ENCODE data around the gene CZIB. TPM values are rescaled to one million over a fixed set of nuclear protein-coding genes. Genes with fewer than 3 reads are reported as not detected.

Gene CZIB
- polyA plus RNA-seq, 1 experiment, result 75.8 TPM

- peak; percentile 25; the same call in 1 of the 2 replicates for TF ChIP-seq CTCF (IDR thresholded peaks at IDR 0.05; ENCODE audit: insufficient read depth, low read depth, low read length)
- peak within 1 kb of the TSS; percentile 78 for H3K4me3 ChIP-seq (ENCODE audit: low read depth, low read length)
- no peaks in the 10 kb centered on the region for H3K36me3 ChIP-seq (ENCODE audit: control insufficient read depth, insufficient read depth, low read length)
- POLR2A ChIA-PET, result interaction anchor here (0.5 kb wide), 1 partner anchor 288 kb away, joined by 6 read pairs; no protein-coding TSS in a partner anchor
- DNase-seq (ENCODE audit: low read depth), result peak; percentile 65
- no peaks in the 10 kb centered on the region for H3K27me3 ChIP-seq (ENCODE audit: control insufficient read depth, insufficient read depth, low read length)
- CTCF ChIA-PET, result interaction anchor here (1.0 to 1.4 kb wide), 3 partner anchors 11 to 197 kb away, joined by 3 to 8 read pairs (median 3); no protein-coding TSS in a partner anchor
These were observed 23.7 kb downstream of the CZIB start, which contains the start of gene CPT2 for GRCh38 chr1:53196485-53197290. TSS of gene CPT2 (plus strand) at chr1:53196824. CDS start at chr1:53196944, 120 bp downstream.

- peak overlapping the region; percentile 78 for H3K4me3 ChIP-seq (ENCODE audit: low read depth, low read length)
- no peak for TF ChIP-seq CTCF (IDR thresholded peaks at IDR 0.05; ENCODE audit: insufficient read depth, low read depth, low read length)
- H3K27me3 ChIP-seq (ENCODE audit: control insufficient read depth, insufficient read depth, low read length), result no peaks in the 10 kb centered on the region
- no peak for DNase-seq (ENCODE audit: low read depth)
- CTCF ChIA-PET, result interaction anchor here (1.0 to 1.4 kb wide), 4 partner anchors 10 to 291 kb away, joined by 3 to 8 read pairs (median 4); no protein-coding TSS in a partner anchor
- H3K36me3 ChIP-seq (ENCODE audit: control insufficient read depth, insufficient read depth, low read length), result no peaks in the 10 kb centered on the region
- POLR2A ChIA-PET, result interaction anchor here (0.5 kb wide), 1 partner anchor 287 kb away, joined by 6 read pairs; no protein-coding TSS in a partner anchor
These were observed 24.4 kb downstream of the CZIB start for GRCh38 chr1:53196017-53196484.

- DNase-seq (ENCODE audit: low read depth), result no peak
- ChIA-PET CTCF (interaction anchor here (1.0 to 1.5 kb wide), 4 partner anchors 9 to 290 kb away, joined by 3 to 8 read pairs (median 6); no protein-coding TSS in a partner anchor), POLR2A (no interaction called here)
- Histone ChIP-seq H3K36me3 (ENCODE audit: control insufficient read depth, insufficient read depth, low read length) (no peaks in the 10 kb centered on the region), H3K4me3 (ENCODE audit: low read depth, low read length) (no peak overlapping the region), H3K27me3 (ENCODE audit: control insufficient read depth, insufficient read depth, low read length) (no peaks in the 10 kb centered on the region)
- TF ChIP-seq CTCF (IDR thresholded peaks at IDR 0.05; ENCODE audit: insufficient read depth, low read depth, low read length), result no peak
These were observed 25.0 kb downstream of the CZIB start for GRCh38 chr1:53195246-53196016.

GRCh38 chr1:53190210-53190611 is 30.2 kb downstream of the CZIB start:
- ChIA-PET CTCF (interaction anchor here (0.9 kb wide), 1 partner anchor 12 kb away, joined by 3 read pairs; no protein-coding TSS in a partner anchor), POLR2A (no interaction called here)
- H3K36me3 ChIP-seq (ENCODE audit: control insufficient read depth, insufficient read depth, low read length), result no peaks in the 10 kb centered on the region
- H3K27me3 ChIP-seq (ENCODE audit: control insufficient read depth, insufficient read depth, low read length), result no peaks in the 10 kb centered on the region
- no peak overlapping the region for H3K4me3 ChIP-seq (ENCODE audit: low read depth, low read length)
- no peak for TF ChIP-seq CTCF (IDR thresholded peaks at IDR 0.05; ENCODE audit: insufficient read depth, low read depth, low read length)
- no peak for DNase-seq (ENCODE audit: low read depth)

Measured in BJ (cell line).